Measurements from ENCODE around the gene THUMPD3.
A peak's percentile ranks its signal among the peaks of the same experiment; 100 is the strongest.

DNA sequence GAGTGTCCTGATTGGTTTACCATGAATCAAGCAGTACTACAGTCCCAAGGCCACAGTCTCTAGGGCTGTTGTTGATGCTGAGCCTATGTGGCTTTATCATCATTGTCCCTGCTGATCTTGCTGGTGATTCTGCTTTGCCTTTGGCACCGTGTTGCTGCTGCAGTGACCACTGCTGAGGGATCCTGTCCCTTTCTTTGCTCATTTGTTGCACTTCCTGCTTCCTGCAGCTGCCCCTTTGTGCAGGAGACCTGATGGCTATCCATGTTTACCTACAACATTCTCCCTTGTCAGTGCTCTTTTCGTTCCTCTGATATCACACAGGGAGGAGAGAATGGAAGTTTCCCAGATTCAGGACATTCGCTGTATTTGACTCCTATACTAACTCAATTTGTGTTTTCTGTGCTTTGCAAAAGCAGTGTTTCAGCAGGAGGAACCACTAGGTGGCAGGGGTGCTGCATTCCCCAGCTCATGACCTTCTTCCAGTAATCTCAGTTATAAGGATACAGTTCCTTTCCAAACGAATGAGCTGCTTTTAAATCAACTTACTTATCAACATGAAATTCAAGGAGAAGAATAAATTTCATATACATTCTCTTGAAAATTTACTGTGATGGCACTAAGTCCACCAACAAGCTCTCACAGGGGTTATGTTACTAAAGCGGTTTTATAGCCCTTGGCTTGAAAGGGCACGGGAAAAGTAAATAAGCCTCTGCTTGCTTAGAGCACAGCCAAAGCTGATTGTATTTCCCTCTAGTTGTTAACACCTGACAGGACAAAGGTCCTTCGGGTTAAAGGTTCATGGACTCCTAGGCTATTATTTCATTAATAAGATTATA is 9.7 kb upstream of the THUMPD3 start:
- TF ChIP-seq, protein P1, sequence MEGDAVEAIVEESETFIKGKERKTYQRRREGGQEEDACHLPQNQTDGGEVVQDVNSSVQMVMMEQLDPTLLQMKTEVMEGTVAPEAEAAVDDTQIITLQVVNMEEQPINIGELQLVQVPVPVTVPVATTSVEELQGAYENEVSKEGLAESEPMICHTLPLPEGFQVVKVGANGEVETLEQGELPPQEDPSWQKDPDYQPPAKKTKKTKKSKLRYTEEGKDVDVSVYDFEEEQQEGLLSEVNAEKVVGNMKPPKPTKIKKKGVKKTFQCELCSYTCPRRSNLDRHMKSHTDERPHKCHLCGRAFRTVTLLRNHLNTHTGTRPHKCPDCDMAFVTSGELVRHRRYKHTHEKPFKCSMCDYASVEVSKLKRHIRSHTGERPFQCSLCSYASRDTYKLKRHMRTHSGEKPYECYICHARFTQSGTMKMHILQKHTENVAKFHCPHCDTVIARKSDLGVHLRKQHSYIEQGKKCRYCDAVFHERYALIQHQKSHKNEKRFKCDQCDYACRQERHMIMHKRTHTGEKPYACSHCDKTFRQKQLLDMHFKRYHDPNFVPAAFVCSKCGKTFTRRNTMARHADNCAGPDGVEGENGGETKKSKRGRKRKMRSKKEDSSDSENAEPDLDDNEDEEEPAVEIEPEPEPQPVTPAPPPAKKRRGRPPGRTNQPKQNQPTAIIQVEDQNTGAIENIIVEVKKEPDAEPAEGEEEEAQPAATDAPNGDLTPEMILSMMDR (IDR thresholded peaks at IDR 0.05), result peak; percentile 73 to 93 (median 86)
- TF ChIP-seq POLR2A (IDR thresholded peaks at IDR 0.05), result no peak
